OCI-LY1 (cell line): Measurements from ENCODE around the gene CHST11.

ENCODE experiments used
- H2AFZ ChIP-seq: fragments of 200-600 bp; sonication (generic), shearing (Covaris generic); 2 replicates; pipeline ENCODE4 v1.6.0; 2014; ENCODE audit warnings: antibody characterized with exemption, mild to moderate bottlenecking, low read length
- H3F3A ChIP-seq: fragments of 200-600 bp; sonication (generic), shearing (Covaris generic); 2 replicates; pipeline ENCODE4 v1.6.0; 2014; ENCODE audit warnings: mild to moderate bottlenecking, antibody characterized with exemption, low read length, moderate library complexity; ENCODE audit not compliant: insufficient read depth
- H3K27ac ChIP-seq: fragments of 200-600 bp; sonication (generic); 2 replicates; pipeline ENCODE4 v1.5.1; 2014; ENCODE audit warnings: low read length, mixed run types, mild to moderate bottlenecking, low read depth; ENCODE audit not compliant: poor library complexity, severe bottlenecking
- H3K27me3 ChIP-seq: fragments of 200-600 bp; sonication (generic); 2 replicates; pipeline ENCODE4 v1.6.0; 2014; ENCODE audit warnings: antibody characterized with exemption, mild to moderate bottlenecking, low read length, moderate library complexity; ENCODE audit not compliant: insufficient read depth
- H3K36me3 ChIP-seq: fragments of 200-600 bp; sonication (generic); 2 replicates; pipeline ENCODE4 v1.6.1; 2014; ENCODE audit warnings: mild to moderate bottlenecking, antibody characterized with exemption, low read length, moderate library complexity, mixed read lengths; ENCODE audit not compliant: insufficient read depth
- H3K4me1 ChIP-seq: fragments of 200-600 bp; sonication (generic); 2 replicates; pipeline ENCODE4 v1.5.1; 2014; ENCODE audit warnings: mild to moderate bottlenecking, low read length, moderate library complexity; ENCODE audit not compliant: insufficient read depth, severe bottlenecking
- H3K4me2 ChIP-seq: fragments of 200-600 bp; sonication (generic), shearing (Covaris generic); 2 replicates; pipeline ENCODE4 v1.6.1; 2014; ENCODE audit warnings: low read length
- H3K4me3 ChIP-seq: fragments of 200-600 bp; sonication (generic); 2 replicates; pipeline ENCODE4 v1.5.1; 2014; ENCODE audit warnings: low read length, low read depth, mild to moderate bottlenecking, mixed read lengths; ENCODE audit not compliant: poor library complexity, severe bottlenecking
- H3K79me2 ChIP-seq: fragments of 200-600 bp; shearing (Covaris generic); 2 replicates; pipeline ENCODE4 v1.6.1; 2016; ENCODE audit warnings: mixed run types, low read length, mixed read lengths; ENCODE audit not compliant: insufficient read depth
- H3K9ac ChIP-seq: fragments of 200-600 bp; sonication (generic), shearing (Covaris generic); 2 replicates; pipeline ENCODE4 v1.6.1; 2014; ENCODE audit warnings: mild to moderate bottlenecking, low read length, mixed read lengths
- H3K9me2 ChIP-seq: fragments of 200-600 bp; sonication (generic), shearing (Covaris generic); 2 replicates; pipeline ENCODE4 v1.6.1; 2014; ENCODE audit warnings: low read depth, mild to moderate bottlenecking, low read length, mixed read lengths
- H3K9me3 ChIP-seq: fragments of 200-600 bp; shearing (Covaris generic); 2 replicates; pipeline ENCODE4 v1.6.1; 2014; ENCODE audit warnings: low read length, mixed read lengths
- H4K20me1 ChIP-seq: fragments of 200-600 bp; sonication (generic), shearing (Covaris generic); 2 replicates; pipeline ENCODE4 v1.6.0; 2016; ENCODE audit warnings: mild to moderate bottlenecking, low read length; ENCODE audit not compliant: insufficient read depth
- EZH2 ChIP-seq: fragments of 200-600 bp; sonication (generic), shearing (Covaris generic); IDR thresholded peaks from 2 replicates; pipeline ENCODE4 v1.8.0; 2017; ENCODE audit warnings: borderline replicate concordance, mixed run types, mild to moderate bottlenecking, antibody characterized with exemption, low read length, moderate library complexity, mixed read lengths
- TF ChIP-seq, protein P1 (sequence below): fragments of 200-600 bp; sonication (generic), shearing (Covaris generic); IDR thresholded peaks from 2 replicates; pipeline ENCODE4 v1.5.1; 2017; ENCODE audit warnings: mild to moderate bottlenecking, antibody characterized with exemption, low read length, moderate library complexity, mixed read lengths

The CHST11 gene

DNA sequence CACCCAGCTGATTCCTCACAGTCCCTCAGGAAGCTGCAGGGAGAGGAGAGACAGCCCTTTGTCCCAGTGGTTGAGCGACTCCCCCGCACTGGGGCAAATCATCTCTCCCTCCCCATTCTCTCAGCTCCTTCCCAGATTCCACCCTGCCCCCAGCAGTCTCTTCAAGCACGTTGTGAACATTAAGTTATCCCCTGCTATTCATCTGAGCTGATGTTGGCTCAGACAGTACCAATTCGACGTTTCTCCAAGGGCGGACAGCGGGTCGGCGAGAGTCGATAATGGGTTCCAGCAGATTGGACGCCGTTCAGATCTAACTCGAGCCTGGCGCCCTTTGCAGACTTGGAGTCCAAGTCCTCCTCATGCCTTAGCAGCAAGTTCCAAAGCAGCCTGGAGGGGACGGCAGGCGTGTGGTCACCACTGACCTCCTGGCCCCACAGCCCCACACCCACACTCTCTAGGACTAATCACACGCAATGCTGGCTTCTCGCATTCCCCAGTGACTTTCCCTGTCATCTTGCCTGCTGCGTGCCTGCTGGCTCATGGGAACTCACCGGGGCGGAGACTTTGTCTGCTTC, 245.9 kb downstream of the CHST11 start:
- Histone ChIP-seq H3K4me3 (no peak overlapping the region), H3K9ac (no peak overlapping the region), H3K79me2 (no peaks in the 10 kb centered on the region), H4K20me1 (no peaks in the 10 kb centered on the region), H3K9me3 (no peaks in the 10 kb centered on the region), H3K4me2 (no peak overlapping the region), H3K9me2 (no peaks in the 10 kb centered on the region), H3K36me3 (no peaks in the 10 kb centered on the region), H3K27ac (no peak overlapping the region), H3K4me1 (peaks cover 4% of the 10 kb centered on the region), H2AFZ (no peak overlapping the region), H3F3A (no peaks in the 10 kb centered on the region), H3K27me3 (no peaks in the 10 kb centered on the region)
- no peak for TF ChIP-seq EZH2
- TF ChIP-seq, protein P1, sequence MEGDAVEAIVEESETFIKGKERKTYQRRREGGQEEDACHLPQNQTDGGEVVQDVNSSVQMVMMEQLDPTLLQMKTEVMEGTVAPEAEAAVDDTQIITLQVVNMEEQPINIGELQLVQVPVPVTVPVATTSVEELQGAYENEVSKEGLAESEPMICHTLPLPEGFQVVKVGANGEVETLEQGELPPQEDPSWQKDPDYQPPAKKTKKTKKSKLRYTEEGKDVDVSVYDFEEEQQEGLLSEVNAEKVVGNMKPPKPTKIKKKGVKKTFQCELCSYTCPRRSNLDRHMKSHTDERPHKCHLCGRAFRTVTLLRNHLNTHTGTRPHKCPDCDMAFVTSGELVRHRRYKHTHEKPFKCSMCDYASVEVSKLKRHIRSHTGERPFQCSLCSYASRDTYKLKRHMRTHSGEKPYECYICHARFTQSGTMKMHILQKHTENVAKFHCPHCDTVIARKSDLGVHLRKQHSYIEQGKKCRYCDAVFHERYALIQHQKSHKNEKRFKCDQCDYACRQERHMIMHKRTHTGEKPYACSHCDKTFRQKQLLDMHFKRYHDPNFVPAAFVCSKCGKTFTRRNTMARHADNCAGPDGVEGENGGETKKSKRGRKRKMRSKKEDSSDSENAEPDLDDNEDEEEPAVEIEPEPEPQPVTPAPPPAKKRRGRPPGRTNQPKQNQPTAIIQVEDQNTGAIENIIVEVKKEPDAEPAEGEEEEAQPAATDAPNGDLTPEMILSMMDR: no peak

DNA sequence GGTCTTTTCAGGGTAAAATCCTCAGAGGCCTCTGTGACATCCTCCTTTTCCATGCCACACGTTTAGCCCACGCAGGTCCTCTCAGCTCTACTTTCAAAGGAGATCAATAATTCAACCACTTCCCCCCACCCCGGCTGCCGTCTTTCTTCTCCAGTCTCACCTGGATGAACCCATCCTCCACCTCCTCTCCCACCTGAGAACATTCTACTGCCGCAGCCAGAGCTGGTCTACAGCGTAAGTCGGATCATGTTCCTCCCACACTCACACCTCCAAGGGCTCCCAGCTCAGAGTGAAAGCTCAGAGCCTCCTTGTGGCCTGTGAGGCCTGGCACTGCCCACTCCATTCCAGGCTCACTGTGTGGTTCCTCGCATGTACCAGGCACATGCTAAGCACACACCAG, 246.6 kb downstream of the CHST11 start:
- no peak overlapping the region for H3K4me2 ChIP-seq
- H3K36me3 ChIP-seq: no peaks in the 10 kb centered on the region
- no peak overlapping the region for H3K27ac ChIP-seq
- TF ChIP-seq, protein P1: no peak
- no peak for TF ChIP-seq EZH2
- H4K20me1 ChIP-seq: no peaks in the 10 kb centered on the region
- no peaks in the 10 kb centered on the region for H3F3A ChIP-seq
- H3K79me2 ChIP-seq: no peaks in the 10 kb centered on the region
- H3K9ac ChIP-seq: no peak overlapping the region
- no peaks in the 10 kb centered on the region for H3K9me2 ChIP-seq
- H2AFZ ChIP-seq: no peak overlapping the region
- H3K4me3 ChIP-seq: no peak overlapping the region
- no peaks in the 10 kb centered on the region for H3K27me3 ChIP-seq
- no peaks in the 10 kb centered on the region for H3K9me3 ChIP-seq
- H3K4me1 ChIP-seq: peaks cover 4% of the 10 kb centered on the region

DNA sequence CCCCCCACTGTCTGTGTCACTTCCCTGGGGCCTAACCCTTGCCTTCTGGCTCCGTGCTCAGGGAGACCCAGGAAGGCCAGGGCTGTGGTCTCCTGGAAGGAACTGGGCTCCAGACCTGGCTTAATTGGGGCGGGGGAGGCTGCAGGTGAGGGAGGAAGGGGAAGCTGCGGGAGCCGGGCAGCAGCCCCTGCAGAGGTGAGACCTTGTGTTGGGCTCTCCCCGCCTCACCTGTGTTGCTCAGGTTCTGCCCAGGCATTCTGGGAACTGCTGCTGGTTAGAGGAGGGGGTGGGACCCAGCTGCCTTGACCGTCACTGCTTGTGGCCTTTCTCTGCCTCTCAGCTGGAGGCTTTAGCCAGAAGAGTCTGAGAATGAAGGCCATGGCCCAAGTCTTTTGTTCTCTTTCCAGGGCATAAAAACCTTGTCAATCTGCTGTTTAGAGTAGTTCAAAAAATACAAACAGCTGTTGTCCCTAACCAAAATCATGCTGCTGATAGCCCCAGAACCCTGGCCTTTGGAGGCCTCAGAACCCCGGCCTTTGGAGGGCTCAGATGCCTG, 247.6 kb downstream of the CHST11 start:
- no peaks in the 10 kb centered on the region for H3K9me3 ChIP-seq
- H4K20me1 ChIP-seq: no peaks in the 10 kb centered on the region
- H3K27me3 ChIP-seq: no peaks in the 10 kb centered on the region
- H3K9ac ChIP-seq: no peak overlapping the region
- H3K27ac ChIP-seq: no peak overlapping the region
- TF ChIP-seq, protein P1: no peak
- TF ChIP-seq EZH2: no peak
- no peak overlapping the region for H2AFZ ChIP-seq
- H3K4me3 ChIP-seq: no peak overlapping the region
- no peaks in the 10 kb centered on the region for H3F3A ChIP-seq
- no peaks in the 10 kb centered on the region for H3K79me2 ChIP-seq
- peaks cover 4% of the 10 kb centered on the region for H3K4me1 ChIP-seq
- no peaks in the 10 kb centered on the region for H3K36me3 ChIP-seq
- no peaks in the 10 kb centered on the region for H3K9me2 ChIP-seq
- H3K4me2 ChIP-seq: no peak overlapping the region
